Activated CD4-positive, alpha-beta memory T cell treated with anti-CD3 and anti-CD28 coated beads, Interleukin-2, amount 10 ng/mL, durations not matched to agents 7 days and 5 days (primary cell): ENCODE data around the gene MS4A8. TPM values are rescaled to one million over a fixed set of nuclear protein-coding genes. Genes with fewer than 3 reads are reported as not detected.
"Not testable (repeated sequence)": the region's sequence is repeated elsewhere in the genome, so short reads cannot be mapped to it uniquely, and the experiment has no call there.

Experiments used
- CTCF ChIA-PET: fragments of 350-600 bp; sonication (Branson Sonifier 250); formaldehyde crosslinking; loops from one replicate; lab custom pipeline; 2021; ENCODE audit warnings: antibody characterized with exemption, inconsistent platforms; lab: Charles Lee
- POLR2A ChIA-PET: fragments of 350-600 bp; sonication (Branson Sonifier 250); formaldehyde crosslinking; loops from one replicate; lab custom pipeline; 2021; ENCODE audit warnings: antibody characterized with exemption; lab: Charles Lee
- DNase-seq: peaks from one replicate; pipeline ENCODE4 v3.0.0-alpha.2; 2020
- H3K27ac Mint-ChIP-seq: one replicate; pipeline ENCODE4 v1.8.0; 2021; ENCODE audit warnings: mild to moderate bottlenecking, mixed read lengths
- H3K27me3 Mint-ChIP-seq: one replicate; pipeline ENCODE4 v1.8.0; 2021; ENCODE audit warnings: mixed read lengths
- H3K36me3 Mint-ChIP-seq: one replicate; pipeline ENCODE4 v1.8.0; 2021; ENCODE audit warnings: low read depth, mixed read lengths
- H3K4me1 Mint-ChIP-seq: one replicate; pipeline ENCODE4 v1.8.0; 2021; ENCODE audit warnings: mixed read lengths
- H3K4me3 Mint-ChIP-seq: one replicate; pipeline ENCODE4 v1.8.0; 2021; ENCODE audit warnings: mild to moderate bottlenecking, mixed read lengths
- H3K9me3 Mint-ChIP-seq: one replicate; pipeline ENCODE4 v1.8.0; 2021; ENCODE audit warnings: mixed read lengths
- total RNA-seq, 2 experiments: library from RNA; stranded (reverse); gene quantifications; one replicate each; pipeline ENCODE4 v1.2.3, GENCODE V29; 2021

Gene MS4A8
- total RNA-seq, 2 experiments from 2014 or later, result not detected

DNA sequence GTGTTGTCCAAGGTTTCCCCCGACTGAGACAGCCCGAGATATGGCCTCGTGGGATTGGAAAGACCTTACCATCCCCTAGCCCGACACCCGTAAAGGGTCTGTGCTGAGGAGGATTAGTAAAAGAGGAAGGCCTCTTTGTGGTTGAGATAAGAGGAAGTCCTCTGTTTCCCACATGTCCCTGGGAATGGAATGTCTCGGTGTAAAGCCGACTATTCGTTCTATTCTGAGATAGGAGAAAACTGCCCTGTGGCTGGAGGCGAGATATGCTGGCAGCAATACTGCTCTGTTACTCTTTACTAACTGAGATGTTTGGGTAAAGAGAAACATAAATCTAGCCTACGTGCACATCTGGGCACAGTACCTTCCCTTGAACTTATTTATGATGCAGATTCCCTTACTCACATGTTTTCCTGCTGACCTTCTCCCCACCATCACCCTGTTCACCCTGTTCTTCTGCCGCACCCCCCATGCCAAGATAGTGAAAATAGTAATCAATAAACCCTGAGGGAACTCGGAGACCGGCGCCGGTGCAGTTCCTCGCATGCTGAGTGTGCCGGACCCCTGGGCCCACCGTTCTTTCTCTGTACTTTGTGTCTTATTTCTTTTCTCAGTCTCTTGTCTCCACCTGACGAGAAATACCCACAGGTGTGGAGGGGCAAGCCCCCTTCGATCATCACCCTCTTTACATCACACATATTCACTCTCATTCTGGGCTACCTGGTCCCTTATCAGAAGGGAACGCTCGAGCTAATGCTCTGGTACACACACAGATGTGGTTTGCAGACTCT lies 60.2 kb downstream of the MS4A8 start:
- POLR2A ChIA-PET, H3K36me3 Mint-ChIP-seq, DNase-seq, H3K4me3 Mint-ChIP-seq, CTCF ChIA-PET, H3K4me1 Mint-ChIP-seq, H3K27ac Mint-ChIP-seq, H3K9me3 Mint-ChIP-seq: not testable (repeated sequence)
- H3K27me3 Mint-ChIP-seq, result peaks cover 33% of the 10 kb centered on the region

DNA sequence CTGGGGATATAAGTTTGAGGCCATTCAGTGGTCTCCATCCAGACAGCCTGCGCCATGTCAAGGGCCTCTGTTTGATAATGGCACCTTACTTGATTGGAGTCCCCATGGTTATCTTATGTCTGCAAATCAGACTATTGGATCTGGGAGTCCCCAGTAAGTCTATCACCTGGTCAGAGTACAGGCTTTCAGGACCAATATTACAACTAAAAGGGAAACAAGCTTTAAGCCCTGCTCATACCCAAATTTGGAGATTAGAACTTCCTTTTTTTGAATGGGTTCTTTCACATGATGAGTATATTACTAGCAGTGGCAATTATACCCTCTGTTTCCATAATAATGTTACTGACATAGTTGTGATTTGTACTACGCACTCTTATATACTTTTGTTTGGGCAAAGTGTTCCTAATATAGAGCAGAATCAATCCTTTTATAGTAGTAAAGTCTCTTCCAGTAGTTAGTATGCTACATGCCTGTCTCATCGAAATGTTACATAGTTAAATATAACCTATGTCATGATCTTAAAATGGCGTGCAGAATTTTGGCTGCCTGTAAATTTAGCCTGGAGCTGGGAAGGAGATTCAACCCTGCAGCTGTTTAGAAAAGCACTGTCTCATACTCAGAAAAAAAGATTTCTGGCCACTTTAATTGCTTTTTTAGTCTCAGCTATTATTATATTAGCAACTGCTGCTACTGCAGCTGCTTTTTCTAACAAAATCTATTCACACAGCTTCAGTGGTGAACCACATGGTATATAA lies 62.2 kb downstream of the MS4A8 start:
- Mint-ChIP-seq H3K4me3 (no peak overlapping the region), H3K36me3 (no peaks in the 10 kb centered on the region), H3K9me3 (no peaks in the 10 kb centered on the region), H3K4me1 (peaks cover 5% of the 10 kb centered on the region), H3K27me3 (peaks cover 34% of the 10 kb centered on the region), H3K27ac (no peak overlapping the region)
- POLR2A ChIA-PET, result no interaction called here
- DNase-seq, result no peak
- CTCF ChIA-PET, result interaction anchor here (0.9 to 6.3 kb wide), 4 partner anchors 11 to 399 kb away, joined by 3 to 83 read pairs (median 5); no protein-coding TSS in a partner anchor

DNA sequence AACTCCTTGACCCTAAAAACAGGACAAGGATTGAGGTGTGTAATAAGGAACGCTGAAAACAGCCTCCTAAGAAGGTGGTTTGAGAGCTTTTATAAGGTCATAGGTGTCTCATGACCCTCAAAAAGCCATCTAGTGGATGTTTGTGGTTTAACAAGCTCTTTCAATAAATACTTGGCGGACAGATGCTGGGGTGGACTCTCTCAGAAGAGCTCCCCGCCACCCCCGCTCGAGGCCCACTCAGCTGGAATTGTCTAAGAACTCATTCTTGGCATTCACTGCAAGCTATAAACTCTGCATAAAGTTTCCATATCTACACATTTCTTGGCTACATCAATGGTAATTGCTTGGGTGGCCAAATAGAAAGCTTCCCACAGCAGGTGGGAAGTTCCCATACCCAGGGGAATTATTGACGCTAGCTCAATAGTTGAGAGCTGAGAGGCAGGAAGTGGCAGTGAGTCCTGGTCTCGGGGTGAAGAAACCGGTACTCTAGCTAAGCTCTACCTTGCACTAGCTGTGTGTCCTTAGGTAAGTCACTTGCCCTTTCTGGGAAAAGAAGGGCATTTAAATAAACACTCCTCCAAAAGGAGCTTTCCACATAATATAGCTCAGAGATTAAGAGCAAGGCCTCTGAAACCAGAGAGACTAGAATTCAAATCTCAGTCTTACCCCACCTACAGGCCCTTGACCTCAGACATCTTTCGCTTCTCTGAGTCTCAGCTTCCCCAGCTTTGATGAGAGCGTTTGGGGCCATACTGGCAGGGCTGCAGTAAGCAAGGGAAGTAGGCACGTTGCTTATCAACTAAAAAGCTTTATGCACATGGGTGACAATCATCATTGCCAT lies 63.7 kb downstream of the MS4A8 start:
- no peak for DNase-seq
- H3K27me3 Mint-ChIP-seq, result peaks cover 34% of the 10 kb centered on the region
- H3K27ac Mint-ChIP-seq, result no peak overlapping the region
- no peak overlapping the region for H3K4me3 Mint-ChIP-seq
- no peaks in the 10 kb centered on the region for H3K36me3 Mint-ChIP-seq
- POLR2A ChIA-PET, result no interaction called here
- no peaks in the 10 kb centered on the region for H3K9me3 Mint-ChIP-seq
- H3K4me1 Mint-ChIP-seq, result peaks cover 5% of the 10 kb centered on the region
- CTCF ChIA-PET, result interaction anchor here (0.6 to 6.3 kb wide), 8 partner anchors 9 to 400 kb away, joined by 3 to 83 read pairs (median 4); no protein-coding TSS in a partner anchor

DNA sequence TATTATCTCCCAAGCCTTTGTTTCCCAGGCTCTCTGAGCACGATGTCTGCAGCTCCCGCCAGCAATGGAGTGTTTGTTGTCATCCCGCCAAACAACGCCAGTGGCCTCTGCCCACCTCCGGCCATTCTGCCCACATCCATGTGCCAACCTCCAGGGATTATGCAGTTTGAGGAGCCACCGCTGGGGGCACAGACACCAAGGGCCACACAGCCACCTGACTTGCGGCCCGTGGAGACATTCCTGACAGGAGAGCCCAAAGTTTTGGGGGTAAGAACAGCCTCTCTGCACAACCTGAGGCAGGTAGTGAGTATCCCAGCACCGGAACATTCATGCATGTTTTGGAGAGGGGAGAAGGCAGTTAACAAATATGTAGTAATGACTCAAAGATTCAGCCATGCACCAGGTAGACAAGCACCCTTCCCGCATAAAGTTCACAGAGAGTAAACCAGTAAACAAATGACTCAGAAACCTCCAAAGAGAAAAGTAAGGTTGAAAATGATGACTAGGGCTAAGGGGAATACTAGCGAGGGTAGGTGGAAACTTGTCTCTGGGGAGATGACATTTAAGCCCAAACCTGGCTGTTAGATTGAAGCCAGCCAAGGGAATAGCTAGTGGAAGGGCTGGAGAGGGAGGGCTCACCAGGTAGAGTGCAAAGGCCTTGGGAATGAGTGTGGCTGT lies 64.4 kb downstream of the MS4A8 start:
- Mint-ChIP-seq H3K27me3 (peaks cover 28% of the 10 kb centered on the region), H3K27ac (no peak overlapping the region), H3K4me1 (peaks cover 5% of the 10 kb centered on the region), H3K9me3 (no peaks in the 10 kb centered on the region), H3K4me3 (no peak overlapping the region), H3K36me3 (no peaks in the 10 kb centered on the region)
- ChIA-PET CTCF (interaction anchor here (0.8 to 6.3 kb wide), 4 partner anchors 14 to 131 kb away, joined by 3 to 83 read pairs (median 4); no protein-coding TSS in a partner anchor), POLR2A (no interaction called here)
- DNase-seq, result no peak

DNA sequence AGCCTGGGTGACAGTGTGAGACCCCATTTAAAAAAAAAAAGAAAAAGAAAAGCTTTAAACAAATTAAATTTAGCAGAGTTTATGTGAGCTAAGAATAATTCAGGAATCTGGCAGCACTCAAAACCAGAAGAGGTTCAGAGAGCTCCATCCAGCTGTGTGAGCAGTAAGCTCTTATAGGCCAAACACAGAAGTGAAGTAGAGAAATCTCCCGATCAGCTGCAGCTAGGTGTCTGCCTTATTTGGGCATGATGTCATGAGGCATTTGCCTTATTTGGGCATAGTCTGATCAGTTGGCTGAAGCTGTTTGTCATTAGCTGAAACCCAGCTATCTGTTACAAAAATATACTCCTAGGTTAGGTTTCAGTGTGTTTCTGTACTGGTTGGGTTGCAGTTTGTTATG lies 65.5 kb downstream of the MS4A8 start:
- H3K4me1 Mint-ChIP-seq, result peaks cover 5% of the 10 kb centered on the region
- ChIA-PET POLR2A (no interaction called here), CTCF (interaction anchor here (1.1 to 6.3 kb wide), 5 partner anchors 8 to 401 kb away, joined by 3 to 83 read pairs (median 3); partner anchors contain the start of gene MS4A15)
- no peaks in the 10 kb centered on the region for H3K9me3 Mint-ChIP-seq
- no peak overlapping the region for H3K27ac Mint-ChIP-seq
- H3K27me3 Mint-ChIP-seq, result peaks cover 17% of the 10 kb centered on the region
- H3K36me3 Mint-ChIP-seq, result no peaks in the 10 kb centered on the region
- H3K4me3 Mint-ChIP-seq, result no peak overlapping the region
- DNase-seq, result no peak

DNA sequence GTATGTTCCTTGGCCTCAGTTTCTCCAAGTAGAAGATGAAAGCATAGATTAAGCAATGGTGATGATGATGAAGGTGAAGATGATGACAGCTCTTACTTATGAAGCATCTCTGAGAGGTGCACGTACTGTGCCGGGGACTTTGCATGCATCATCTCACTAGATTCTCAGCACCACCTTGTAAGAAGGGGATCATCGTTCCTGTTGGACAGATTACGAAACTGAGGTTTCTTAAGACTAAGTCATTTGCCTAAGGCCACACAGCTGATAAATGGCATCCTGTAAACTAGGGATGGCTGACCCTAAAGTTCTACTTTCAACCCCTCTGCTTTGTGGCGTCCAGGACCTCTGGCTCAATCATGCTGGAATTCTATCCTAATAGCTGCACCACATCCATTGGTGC lies 65.9 kb downstream of the MS4A8 start:
- Mint-ChIP-seq H3K27me3 (peaks cover 12% of the 10 kb centered on the region), H3K9me3 (no peaks in the 10 kb centered on the region), H3K36me3 (no peaks in the 10 kb centered on the region), H3K4me1 (peaks cover 5% of the 10 kb centered on the region), H3K4me3 (no peak overlapping the region), H3K27ac (no peak overlapping the region)
- POLR2A ChIA-PET, result no interaction called here
- DNase-seq, result no peak
- CTCF ChIA-PET, result interaction anchor here (1.1 to 6.3 kb wide), 5 partner anchors 9 to 402 kb away, joined by 3 to 83 read pairs (median 3); partner anchors contain the start of gene MS4A15

Other genes starting within 250 kb of the MS4A8 start
- gene MS4A1, start 243.8 kb upstream of the MS4A8 start, total RNA-seq, result not detected
- not detected for gene MS4A12, start 206.8 kb upstream of the MS4A8 start, total RNA-seq
- not detected for gene MS4A13, start 184.2 kb upstream of the MS4A8 start, total RNA-seq
- gene MS4A18, start 25.1 kb downstream of the MS4A8 start, total RNA-seq, result not detected
- gene MS4A15, start 57.3 kb downstream of the MS4A8 start, total RNA-seq, result not detected
- not detected for gene MS4A10, start 85.7 kb downstream of the MS4A8 start, total RNA-seq
- gene CCDC86, start 142.5 kb downstream of the MS4A8 start, total RNA-seq, result 10 to 100 TPM; 15.3 to 16.5 TPM
- gene PTGDR2, start 156.3 kb downstream of the MS4A8 start, total RNA-seq, result 1 to 10 TPM; 5.7 TPM
- under 1 TPM in 1 of 2 experiments, not detected in 1; 0.18 TPM for gene ZP1, start 167.9 kb downstream of the MS4A8 start, total RNA-seq
- 100 to 1,000 TPM in 1 of 2 experiments, 10 to 100 TPM in 1; 99.2 to 103 TPM for gene PRPF19, start 207.0 kb downstream of the MS4A8 start, total RNA-seq
- gene TMEM109, start 214.5 kb downstream of the MS4A8 start, total RNA-seq, result 100 to 1,000 TPM; 101 to 110 TPM
- gene TMEM132A, start 224.8 kb downstream of the MS4A8 start, total RNA-seq, result under 1 TPM in 1 of 2 experiments, not detected in 1; 0.30 TPM